Measurements from ENCODE around the gene PTGER3.

GRCh38 chr1:71047635-71048607 is at the start of gene PTGER3:
- TF ChIP-seq, protein P1, sequence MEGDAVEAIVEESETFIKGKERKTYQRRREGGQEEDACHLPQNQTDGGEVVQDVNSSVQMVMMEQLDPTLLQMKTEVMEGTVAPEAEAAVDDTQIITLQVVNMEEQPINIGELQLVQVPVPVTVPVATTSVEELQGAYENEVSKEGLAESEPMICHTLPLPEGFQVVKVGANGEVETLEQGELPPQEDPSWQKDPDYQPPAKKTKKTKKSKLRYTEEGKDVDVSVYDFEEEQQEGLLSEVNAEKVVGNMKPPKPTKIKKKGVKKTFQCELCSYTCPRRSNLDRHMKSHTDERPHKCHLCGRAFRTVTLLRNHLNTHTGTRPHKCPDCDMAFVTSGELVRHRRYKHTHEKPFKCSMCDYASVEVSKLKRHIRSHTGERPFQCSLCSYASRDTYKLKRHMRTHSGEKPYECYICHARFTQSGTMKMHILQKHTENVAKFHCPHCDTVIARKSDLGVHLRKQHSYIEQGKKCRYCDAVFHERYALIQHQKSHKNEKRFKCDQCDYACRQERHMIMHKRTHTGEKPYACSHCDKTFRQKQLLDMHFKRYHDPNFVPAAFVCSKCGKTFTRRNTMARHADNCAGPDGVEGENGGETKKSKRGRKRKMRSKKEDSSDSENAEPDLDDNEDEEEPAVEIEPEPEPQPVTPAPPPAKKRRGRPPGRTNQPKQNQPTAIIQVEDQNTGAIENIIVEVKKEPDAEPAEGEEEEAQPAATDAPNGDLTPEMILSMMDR (IDR thresholded peaks at IDR 0.05), result no peak
- no peak for TF ChIP-seq POLR2AphosphoS5 (IDR thresholded peaks at IDR 0.05)

Measured in upper lobe of left lung (tissue), 4 donors.